GM19397 (cell line): ENCODE data around the gene COPS3.

Experiments used
- ATAC-seq: cut with Tn5 transposase; IDR thresholded peaks from one replicate; pipeline ENCODE4 v1.9.1; 2021; ENCODE audit warnings: mild to moderate bottlenecking, moderate library complexity; ENCODE audit not compliant: unreplicated experiment

COPS3 gene

DNA sequence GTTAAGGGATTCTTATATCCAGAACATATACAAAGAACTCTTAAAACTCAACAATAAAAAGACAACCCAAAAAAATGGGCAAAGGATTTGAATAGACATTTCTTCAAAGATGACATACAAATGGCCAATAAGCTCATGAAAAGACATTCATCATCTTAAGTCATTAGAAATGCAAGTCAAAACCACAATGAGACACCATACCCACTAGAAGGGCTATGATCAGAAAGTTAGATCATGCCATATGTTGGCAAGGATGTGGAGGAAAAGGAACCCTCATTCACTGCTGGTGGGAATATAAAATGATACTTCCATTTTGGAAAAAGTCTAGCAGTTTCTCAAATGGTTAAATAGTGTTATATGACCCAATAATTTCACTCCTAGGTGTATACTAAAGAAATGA, 84.3 kb downstream of the COPS3 start:
- no peak for ATAC-seq
